ENCODE measurements around the gene CERS4. TPM values are rescaled to one million over a fixed set of nuclear protein-coding genes. Genes with fewer than 3 reads are reported as not detected.

CERS4 gene
- total and polyA plus RNA-seq, 10 of the 15 experiments (the other 5 are each of a cell fraction or from before 2014, with no cell fraction given) = 0.34 to 62.1 (median 20.7) TPM

- TF ChIP-seq ZBTB33 (IDR thresholded peaks at IDR 0.05) (no peak), NRF1 (conservative IDR thresholded peaks at IDR 0.05; ENCODE audit: low read depth, low read length) (no peak), FOS (IDR thresholded peaks at IDR 0.05; ENCODE audit: borderline replicate concordance, extremely low read depth, insufficient read length) (no peak), IKZF1 (conservative IDR thresholded peaks at IDR 0.05) (no peak), PAX5 (IDR thresholded peaks at IDR 0.05; ENCODE audit: borderline replicate concordance, low read depth, low read length) (no peak), SMAD1 (IDR thresholded peaks at IDR 0.05; ENCODE audit: low read depth, partially characterized antibody) (no peak), TARDBP (IDR thresholded peaks at IDR 0.05; ENCODE audit: borderline replicate concordance) (no peak), NFYB (IDR thresholded peaks at IDR 0.05; ENCODE audit: insufficient read depth, low read depth, low read length) (no peak), HDAC2 (IDR thresholded peaks at IDR 0.05) (no peak), NKRF (conservative IDR thresholded peaks at IDR 0.05) (no peak), RFX5 (IDR thresholded peaks at IDR 0.05; ENCODE audit: low read depth, low read length) (no peak), KAT2A (conservative IDR thresholded peaks at IDR 0.05; ENCODE audit: control insufficient read depth, low read depth, low read length) (no peak)
Measured at GRCh38 chr19:8233370-8233769, 24.2 kb downstream of the CERS4 start (continued).
